ENCODE results near the gene HELZ2.

The HELZ2 gene

GRCh38 chr20:63586797-63587196 is 12.8 kb upstream of the HELZ2 start:
- no peak overlapping the region for H3K4me3 ChIP-seq (ENCODE audit: low read length)
- H3K9me3 ChIP-seq (replicated peaks; ENCODE audit: low read length), result no peaks in the 10 kb centered on the region
- H3K4me2 ChIP-seq (ENCODE audit: low read length), result no peak overlapping the region
- peaks cover 2% of the 10 kb centered on the region for H3K36me3 ChIP-seq (ENCODE audit: insufficient read depth, low read length)
- H3K27me3 ChIP-seq (ENCODE audit: control insufficient read depth, insufficient read depth, low read length), result no peaks in the 10 kb centered on the region
- no peak overlapping the region for H3K9ac ChIP-seq (ENCODE audit: low read depth, low read length)
- peaks cover 8% of the 10 kb centered on the region for H3K4me1 ChIP-seq (ENCODE audit: control insufficient read depth, insufficient read depth, low read length)

GRCh38 chr20:63585616-63586565 is 11.9 kb upstream of the HELZ2 start:
- Histone ChIP-seq H3K27me3 (ENCODE audit: control insufficient read depth, insufficient read depth, low read length) (peaks cover 4% of the 10 kb centered on the region), H3K9me3 (replicated peaks; ENCODE audit: low read length) (no peaks in the 10 kb centered on the region), H3K4me3 (ENCODE audit: low read length) (no peak overlapping the region), H3K4me1 (ENCODE audit: control insufficient read depth, insufficient read depth, low read length) (peaks cover 8% of the 10 kb centered on the region), H3K9ac (ENCODE audit: low read depth, low read length) (no peak overlapping the region), H3K36me3 (ENCODE audit: insufficient read depth, low read length) (no peaks in the 10 kb centered on the region), H3K4me2 (ENCODE audit: low read length) (no peak overlapping the region)

GRCh38 chr20:63582382-63583063 is 8.5 kb upstream of the HELZ2 start:
- peaks cover 8% of the 10 kb centered on the region for H3K4me1 ChIP-seq (ENCODE audit: control insufficient read depth, insufficient read depth, low read length)
- H3K4me3 ChIP-seq (ENCODE audit: low read length), result no peak overlapping the region
- H3K4me2 ChIP-seq (ENCODE audit: low read length), result peak overlapping the region; percentile 57
- no peaks in the 10 kb centered on the region for H3K9me3 ChIP-seq (replicated peaks; ENCODE audit: low read length)
- H3K9ac ChIP-seq (ENCODE audit: low read depth, low read length), result no peak overlapping the region
- peaks cover 15% of the 10 kb centered on the region for H3K27me3 ChIP-seq (ENCODE audit: control insufficient read depth, insufficient read depth, low read length)
- H3K36me3 ChIP-seq (ENCODE audit: insufficient read depth, low read length), result no peaks in the 10 kb centered on the region

- Histone ChIP-seq H3K4me1 (ENCODE audit: control insufficient read depth, insufficient read depth, low read length) (peaks cover 8% of the 10 kb centered on the region), H3K27me3 (ENCODE audit: control insufficient read depth, insufficient read depth, low read length) (peaks cover 15% of the 10 kb centered on the region), H3K9me3 (replicated peaks; ENCODE audit: low read length) (no peaks in the 10 kb centered on the region), H3K4me2 (ENCODE audit: low read length) (no peak overlapping the region), H3K9ac (ENCODE audit: low read depth, low read length) (no peak overlapping the region), H3K4me3 (ENCODE audit: low read length) (no peak overlapping the region), H3K36me3 (ENCODE audit: insufficient read depth, low read length) (no peaks in the 10 kb centered on the region)
These were observed 6.9 kb upstream of the HELZ2 start for GRCh38 chr20:63580796-63581461.

GRCh38 chr20:63579017-63579694 is 5.1 kb upstream of the HELZ2 start:
- H3K4me2 ChIP-seq (ENCODE audit: low read length), result no peak overlapping the region
- no peak overlapping the region for H3K4me3 ChIP-seq (ENCODE audit: low read length)
- H3K9me3 ChIP-seq (replicated peaks; ENCODE audit: low read length), result no peaks in the 10 kb centered on the region
- H3K36me3 ChIP-seq (ENCODE audit: insufficient read depth, low read length), result no peaks in the 10 kb centered on the region
- H3K27me3 ChIP-seq (ENCODE audit: control insufficient read depth, insufficient read depth, low read length), result peaks cover 15% of the 10 kb centered on the region
- H3K9ac ChIP-seq (ENCODE audit: low read depth, low read length), result no peak overlapping the region
- peaks cover 25% of the 10 kb centered on the region for H3K4me1 ChIP-seq (ENCODE audit: control insufficient read depth, insufficient read depth, low read length)

- no peak overlapping the region for H3K4me2 ChIP-seq (ENCODE audit: low read length)
- peaks cover 27% of the 10 kb centered on the region for H3K4me1 ChIP-seq (ENCODE audit: control insufficient read depth, insufficient read depth, low read length)
- H3K9ac ChIP-seq (ENCODE audit: low read depth, low read length), result no peak overlapping the region
- no peaks in the 10 kb centered on the region for H3K9me3 ChIP-seq (replicated peaks; ENCODE audit: low read length)
- H3K4me3 ChIP-seq (ENCODE audit: low read length), result no peak overlapping the region
- H3K36me3 ChIP-seq (ENCODE audit: insufficient read depth, low read length), result no peaks in the 10 kb centered on the region
- H3K27me3 ChIP-seq (ENCODE audit: control insufficient read depth, insufficient read depth, low read length), result peaks cover 15% of the 10 kb centered on the region
These were observed 4.4 kb upstream of the HELZ2 start for GRCh38 chr20:63578224-63579016.

GRCh38 chr20:63577317-63577894 is 3.4 kb upstream of the HELZ2 start:
- Histone ChIP-seq H3K9ac (ENCODE audit: low read depth, low read length) (no peak overlapping the region), H3K27me3 (ENCODE audit: control insufficient read depth, insufficient read depth, low read length) (peaks cover 15% of the 10 kb centered on the region), H3K4me1 (ENCODE audit: control insufficient read depth, insufficient read depth, low read length) (peaks cover 25% of the 10 kb centered on the region), H3K4me3 (ENCODE audit: low read length) (no peak overlapping the region), H3K9me3 (replicated peaks; ENCODE audit: low read length) (no peaks in the 10 kb centered on the region), H3K36me3 (ENCODE audit: insufficient read depth, low read length) (no peaks in the 10 kb centered on the region), H3K4me2 (ENCODE audit: low read length) (no peak overlapping the region)

GRCh38 chr20:63576311-63576710 is 2.3 kb upstream of the HELZ2 start:
- H3K9ac ChIP-seq (ENCODE audit: low read depth, low read length), result no peak overlapping the region
- H3K4me1 ChIP-seq (ENCODE audit: control insufficient read depth, insufficient read depth, low read length), result peaks cover 25% of the 10 kb centered on the region
- H3K4me3 ChIP-seq (ENCODE audit: low read length), result no peak overlapping the region

GRCh38 chr20:63574829-63575743 is 1.0 kb upstream of the HELZ2 start:
- Histone ChIP-seq H3K9me3 (replicated peaks; ENCODE audit: low read length) (no peaks in the 10 kb centered on the region), H3K4me1 (ENCODE audit: control insufficient read depth, insufficient read depth, low read length) (peaks cover 25% of the 10 kb centered on the region), H3K36me3 (ENCODE audit: insufficient read depth, low read length) (no peaks in the 10 kb centered on the region), H3K9ac (ENCODE audit: low read depth, low read length) (no peak overlapping the region), H3K27me3 (ENCODE audit: control insufficient read depth, insufficient read depth, low read length) (peaks cover 11% of the 10 kb centered on the region), H3K4me3 (ENCODE audit: low read length) (no peak overlapping the region), H3K4me2 (ENCODE audit: low read length) (peak overlapping the region; percentile 82)

More at GRCh38 chr20:63576311-63576710, 2.3 kb upstream of the HELZ2 start:
- no peaks in the 10 kb centered on the region for H3K9me3 ChIP-seq (replicated peaks; ENCODE audit: low read length)
- H3K36me3 ChIP-seq (ENCODE audit: insufficient read depth, low read length), result no peaks in the 10 kb centered on the region
- H3K27me3 ChIP-seq (ENCODE audit: control insufficient read depth, insufficient read depth, low read length), result peaks cover 13% of the 10 kb centered on the region
- no peak overlapping the region for H3K4me2 ChIP-seq (ENCODE audit: low read length)

Measured in skeletal muscle satellite cell (primary cell).